ENCODE measurements around the gene NOS2. TPM values are rescaled to one million over a fixed set of nuclear protein-coding genes. Genes with fewer than 3 reads are reported as not detected.

NOS2 gene
- total RNA-seq, 1 experiment from 2014 or later, result 0.67 TPM

DNA sequence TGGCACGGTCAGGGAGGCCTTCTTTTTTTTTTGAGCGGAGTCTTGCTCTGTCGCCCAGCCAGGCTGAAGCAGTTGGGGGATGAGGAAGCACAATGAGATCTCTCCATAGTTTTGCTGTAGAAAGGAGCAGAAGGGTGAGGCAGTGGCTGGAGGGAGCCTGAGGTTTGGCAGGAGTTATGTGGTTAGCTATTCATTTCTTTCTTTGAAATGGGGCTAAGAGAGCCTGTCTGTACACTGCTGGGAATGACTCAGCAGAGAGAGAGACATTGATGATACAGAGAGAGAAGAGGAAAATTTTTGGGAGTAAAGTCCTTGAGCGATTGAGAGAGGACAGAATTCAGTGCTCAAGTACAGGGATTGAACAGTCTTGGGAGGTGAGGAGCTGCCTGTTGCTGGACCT, 22.1 kb downstream of the NOS2 start:
- no peak for TF ChIP-seq EZH2 (IDR thresholded peaks at IDR 0.05; ENCODE audit: borderline replicate concordance, low read depth, low read length, poor library complexity, severe bottlenecking)
- TF ChIP-seq, protein P1, sequence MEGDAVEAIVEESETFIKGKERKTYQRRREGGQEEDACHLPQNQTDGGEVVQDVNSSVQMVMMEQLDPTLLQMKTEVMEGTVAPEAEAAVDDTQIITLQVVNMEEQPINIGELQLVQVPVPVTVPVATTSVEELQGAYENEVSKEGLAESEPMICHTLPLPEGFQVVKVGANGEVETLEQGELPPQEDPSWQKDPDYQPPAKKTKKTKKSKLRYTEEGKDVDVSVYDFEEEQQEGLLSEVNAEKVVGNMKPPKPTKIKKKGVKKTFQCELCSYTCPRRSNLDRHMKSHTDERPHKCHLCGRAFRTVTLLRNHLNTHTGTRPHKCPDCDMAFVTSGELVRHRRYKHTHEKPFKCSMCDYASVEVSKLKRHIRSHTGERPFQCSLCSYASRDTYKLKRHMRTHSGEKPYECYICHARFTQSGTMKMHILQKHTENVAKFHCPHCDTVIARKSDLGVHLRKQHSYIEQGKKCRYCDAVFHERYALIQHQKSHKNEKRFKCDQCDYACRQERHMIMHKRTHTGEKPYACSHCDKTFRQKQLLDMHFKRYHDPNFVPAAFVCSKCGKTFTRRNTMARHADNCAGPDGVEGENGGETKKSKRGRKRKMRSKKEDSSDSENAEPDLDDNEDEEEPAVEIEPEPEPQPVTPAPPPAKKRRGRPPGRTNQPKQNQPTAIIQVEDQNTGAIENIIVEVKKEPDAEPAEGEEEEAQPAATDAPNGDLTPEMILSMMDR (conservative IDR thresholded peaks at IDR 0.05; ENCODE audit: low read depth, low read length), result no peak
- H3K4me3 ChIP-seq (ENCODE audit: low read depth, low read length, poor library complexity, severe bottlenecking), result no peak overlapping the region
- H3K27ac ChIP-seq (ENCODE audit: low read depth, low read length, poor library complexity, severe bottlenecking), result no peak overlapping the region
- CTCF ChIA-PET, result interaction anchor here (0.6 kb wide), 1 partner anchor 414 kb away, joined by 3 read pairs; no protein-coding TSS in a partner anchor
- H3K4me1 ChIP-seq (ENCODE audit: insufficient read depth, low read length, poor library complexity, severe bottlenecking), result no peaks in the 10 kb centered on the region
- BruUV-seq (replicated peaks), result no TSS peak
- intact Hi-C loops (cut with micrococcal nuclease; ENCODE audit: unreplicated experiment), result loop anchor here (5.0 kb wide), 1 partner anchor 41 kb away; no protein-coding TSS in a partner anchor
- H3K9me3 ChIP-seq (ENCODE audit: low read depth, low read length, poor library complexity, severe bottlenecking), result no peaks in the 10 kb centered on the region
- no peaks in the 10 kb centered on the region for H3K36me3 ChIP-seq (ENCODE audit: insufficient read depth, low read length, poor library complexity, severe bottlenecking)
- H3K27me3 ChIP-seq (replicated peaks; ENCODE audit: insufficient read depth, low read depth, low read length, poor library complexity), result no peaks in the 10 kb centered on the region
- POLR2A ChIA-PET (ENCODE audit: low non-redundant PET), result no interaction called here
- no peak for DNase-seq (ENCODE audit: low spot score)

DNA sequence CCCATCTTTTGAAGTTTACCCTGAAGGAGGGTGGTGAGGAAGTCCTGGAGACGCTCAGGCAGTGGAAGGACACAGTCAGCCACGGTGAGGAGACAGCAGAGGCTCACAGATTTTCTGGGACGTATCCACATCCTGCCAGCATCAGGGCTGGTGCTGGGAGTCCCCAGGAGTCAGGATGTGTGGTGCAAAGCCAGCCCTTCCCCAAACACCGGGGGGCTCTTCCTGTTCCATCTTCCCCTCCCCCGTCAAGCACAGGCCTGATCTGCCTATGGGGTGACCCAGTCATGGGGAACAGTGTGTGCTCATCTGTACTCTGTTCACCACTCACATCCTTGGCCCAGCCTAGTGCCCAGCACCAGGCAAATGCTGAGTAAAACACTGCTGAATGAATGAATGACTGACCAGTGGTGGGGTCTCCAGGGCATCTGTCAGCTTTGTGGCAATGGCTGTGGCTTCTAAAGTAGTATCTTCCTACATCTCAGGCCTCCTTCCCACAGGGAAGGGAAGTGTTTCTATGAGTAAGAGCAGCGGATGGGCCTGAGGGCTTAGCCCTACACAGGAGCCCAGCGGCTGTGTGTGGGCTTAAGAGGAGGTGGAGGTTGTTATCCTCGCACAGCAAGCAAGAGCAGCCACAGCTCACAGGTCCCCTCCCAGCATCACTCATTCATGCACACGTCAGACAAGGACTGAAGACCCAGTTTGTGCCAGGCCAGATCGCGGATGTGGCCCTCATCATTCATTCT, 23.3 kb downstream of the NOS2 start:
- intact Hi-C loops (cut with micrococcal nuclease; ENCODE audit: unreplicated experiment), result loop anchor here (5.0 kb wide), 1 partner anchor 40 kb away; no protein-coding TSS in a partner anchor
- H3K27me3 ChIP-seq (replicated peaks; ENCODE audit: insufficient read depth, low read depth, low read length, poor library complexity), result no peaks in the 10 kb centered on the region
- POLR2A ChIA-PET (ENCODE audit: low non-redundant PET), result interaction anchor here (0.6 kb wide), 1 partner anchor 58 kb away, joined by 3 read pairs; no protein-coding TSS in a partner anchor
- no peaks in the 10 kb centered on the region for H3K36me3 ChIP-seq (ENCODE audit: insufficient read depth, low read length, poor library complexity, severe bottlenecking)
- no TSS peak for BruUV-seq (replicated peaks)
- DNase-seq (ENCODE audit: low spot score), result peak; percentile 73
- no peaks in the 10 kb centered on the region for H3K4me1 ChIP-seq (ENCODE audit: insufficient read depth, low read length, poor library complexity, severe bottlenecking)
- no peaks in the 10 kb centered on the region for H3K9me3 ChIP-seq (ENCODE audit: low read depth, low read length, poor library complexity, severe bottlenecking)
- CTCF ChIA-PET, result no interaction called here
- no peak overlapping the region for H3K27ac ChIP-seq (ENCODE audit: low read depth, low read length, poor library complexity, severe bottlenecking)
- TF ChIP-seq, protein P1 (conservative IDR thresholded peaks at IDR 0.05; ENCODE audit: low read depth, low read length), result no peak
- TF ChIP-seq EZH2 (IDR thresholded peaks at IDR 0.05; ENCODE audit: borderline replicate concordance, low read depth, low read length, poor library complexity, severe bottlenecking), result no peak
- no peak overlapping the region for H3K4me3 ChIP-seq (ENCODE audit: low read depth, low read length, poor library complexity, severe bottlenecking)

DNA sequence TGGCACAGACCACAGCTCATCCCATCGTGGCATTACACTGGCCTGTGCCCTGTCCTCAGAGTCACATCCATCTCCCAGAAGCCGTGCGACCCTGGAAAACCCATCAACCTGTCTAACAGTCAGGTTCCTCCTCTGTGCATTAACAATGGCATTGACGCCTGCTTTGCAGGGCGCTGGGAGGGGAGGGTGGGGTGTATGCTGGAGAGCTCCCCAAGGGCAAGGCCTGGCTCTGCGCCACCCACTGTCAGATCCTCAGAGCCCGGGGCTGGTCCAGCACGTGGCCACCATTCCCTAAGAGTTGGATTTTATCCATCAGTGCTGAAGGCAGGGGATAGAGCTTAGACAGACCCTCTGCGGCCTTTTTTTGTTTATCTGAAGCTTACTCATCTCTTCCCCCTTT, 28.7 kb downstream of the NOS2 start:
- Histone ChIP-seq H3K4me1 (ENCODE audit: insufficient read depth, low read length, poor library complexity, severe bottlenecking) (no peaks in the 10 kb centered on the region), H3K36me3 (ENCODE audit: insufficient read depth, low read length, poor library complexity, severe bottlenecking) (no peaks in the 10 kb centered on the region), H3K27ac (ENCODE audit: low read depth, low read length, poor library complexity, severe bottlenecking) (no peak overlapping the region), H3K27me3 (replicated peaks; ENCODE audit: insufficient read depth, low read depth, low read length, poor library complexity) (no peaks in the 10 kb centered on the region), H3K4me3 (ENCODE audit: low read depth, low read length, poor library complexity, severe bottlenecking) (no peak overlapping the region), H3K9me3 (ENCODE audit: low read depth, low read length, poor library complexity, severe bottlenecking) (no peaks in the 10 kb centered on the region)
- intact Hi-C loops (cut with micrococcal nuclease; ENCODE audit: unreplicated experiment), result no loop called here
- no TSS peak for BruUV-seq (replicated peaks)
- ChIA-PET CTCF (no interaction called here), POLR2A (ENCODE audit: low non-redundant PET) (no interaction called here)
- no peak for DNase-seq (ENCODE audit: low spot score)
- TF ChIP-seq, protein P1 (conservative IDR thresholded peaks at IDR 0.05; ENCODE audit: low read depth, low read length), result no peak
- no peak for TF ChIP-seq EZH2 (IDR thresholded peaks at IDR 0.05; ENCODE audit: borderline replicate concordance, low read depth, low read length, poor library complexity, severe bottlenecking)

Data from A673 (cell line).